T-helper 17 cell (primary cell): Measurements from ENCODE around the gene GLB1L. TPM values are rescaled to one million over a fixed set of nuclear protein-coding genes. Genes with fewer than 3 reads are reported as not detected.

Experiments used
- ATAC-seq: fragments of 150-1000 bp; cut with Tn5 transposase; 2 replicates; pipeline ENCODE4 v1.10.0; 2021; ENCODE audit warnings: mild to moderate bottlenecking, moderate library complexity
- DNase-seq, 3 donors: peaks; one replicate each; pipeline versions ENCODE4 v3.0.0 to v3.0.0-alpha.2; 2020 to 2021
- H3K9me3 ChIP-seq: one replicate; pipeline ENCODE4 v1.7.0; 2013; ENCODE audit warnings: low read length, mild to moderate bottlenecking; ENCODE audit not compliant: control insufficient read depth, poor library complexity, severe bottlenecking
- H3K27ac Mint-ChIP-seq: one replicate; pipeline ENCODE4 v1.8.0; 2022; ENCODE audit warnings: mild to moderate bottlenecking, moderate library complexity, mixed read lengths
- H3K27me3 Mint-ChIP-seq: one replicate; pipeline ENCODE4 v1.8.0; 2022; ENCODE audit warnings: mixed read lengths
- H3K36me3 Mint-ChIP-seq: one replicate; pipeline ENCODE4 v1.8.0; 2022; ENCODE audit warnings: low read depth, mixed read lengths
- H3K4me1 Mint-ChIP-seq: one replicate; pipeline ENCODE4 v1.8.0; 2022; ENCODE audit warnings: mild to moderate bottlenecking, mixed read lengths
- H3K4me3 Mint-ChIP-seq: one replicate; pipeline ENCODE4 v1.8.0; 2022; ENCODE audit warnings: mild to moderate bottlenecking, moderate library complexity, mixed read lengths
- total RNA-seq, 4 donors: library from RNA in 2 of 4; stranded (reverse) in 2 of 4; gene quantifications; one replicate each; pipeline ENCODE4 v1.2.3 and lab custom pipeline; 2022 to 2026

Gene GLB1L
- total RNA-seq, 2 donors from 2014 or later, result 0.94 to 3.1 TPM

DNA sequence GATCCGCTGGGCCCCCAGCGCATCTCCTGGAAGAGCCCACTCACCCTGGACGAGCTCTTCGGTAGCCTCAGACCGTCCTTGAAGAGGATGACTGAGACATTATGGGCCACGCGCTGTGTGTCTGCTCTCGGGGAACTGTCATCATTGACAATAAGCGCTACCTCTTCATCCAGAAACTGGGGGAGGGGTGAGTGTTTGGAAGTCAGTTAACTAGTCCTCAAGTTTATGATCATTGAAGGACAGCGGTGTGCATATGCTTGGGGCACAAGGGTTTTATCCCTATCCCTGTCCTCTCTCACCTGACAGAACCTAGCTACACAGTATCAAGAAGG, 621 bp upstream of the GLB1L start:
- Mint-ChIP-seq H3K27me3 (no peaks in the 10 kb centered on the region), H3K4me1 (peaks cover 56% of the 10 kb centered on the region), H3K4me3 (peak overlapping the region; percentile 93), H3K27ac (peak overlapping the region; percentile 98), H3K36me3 (peaks cover 4% of the 10 kb centered on the region)
- no peaks in the 10 kb centered on the region for H3K9me3 ChIP-seq
- ATAC-seq, result no peak
- no peak for DNase-seq

DNA sequence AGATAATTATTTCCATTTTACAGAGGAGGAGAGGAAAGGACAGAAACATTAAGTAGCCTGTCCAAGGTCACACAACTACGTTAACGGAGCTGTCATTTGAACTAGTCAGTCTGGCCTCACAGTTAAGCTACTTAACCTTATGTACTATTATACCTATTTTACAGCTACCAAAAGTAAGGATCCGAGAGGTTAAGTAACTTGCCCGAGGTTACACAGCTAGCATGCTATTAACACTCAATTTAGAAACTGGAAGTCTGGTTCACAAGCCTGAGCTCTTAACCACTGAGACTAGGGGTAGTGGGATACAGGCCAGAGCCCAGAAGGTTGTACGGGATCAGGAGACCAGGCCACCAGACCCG, 476 bp downstream of the GLB1L start:
- H3K4me3 Mint-ChIP-seq, result peak overlapping the region; percentile 93
- H3K27me3 Mint-ChIP-seq, result no peaks in the 10 kb centered on the region
- no peaks in the 10 kb centered on the region for H3K9me3 ChIP-seq
- no peak for ATAC-seq
- H3K4me1 Mint-ChIP-seq, result peaks cover 47% of the 10 kb centered on the region
- H3K36me3 Mint-ChIP-seq, result peaks cover 2% of the 10 kb centered on the region
- H3K27ac Mint-ChIP-seq, result peak overlapping the region; percentile 98
- no peak for DNase-seq

DNA sequence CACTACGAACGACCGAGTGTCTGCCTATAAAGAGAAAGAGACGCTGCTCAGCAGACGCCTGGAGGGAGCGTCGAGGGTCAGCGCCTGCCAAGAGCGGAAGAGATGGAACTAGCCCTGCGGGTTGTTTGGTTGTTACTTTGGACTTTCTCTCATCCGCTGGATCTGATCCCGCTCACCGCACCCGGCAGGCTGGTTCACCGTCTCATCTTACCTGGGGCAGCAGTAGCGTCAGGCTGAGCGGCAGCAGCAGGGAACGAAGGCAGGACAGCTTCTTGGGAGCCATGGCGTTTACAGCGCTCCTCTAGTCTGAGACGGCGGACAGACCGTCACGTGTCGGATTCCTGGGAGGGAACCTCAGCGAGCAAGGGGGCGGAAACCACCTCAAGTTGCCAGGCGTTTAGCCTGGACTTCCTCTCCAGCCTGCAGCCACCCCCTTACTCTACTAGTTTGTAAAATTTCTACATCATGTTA, 1.9 kb downstream of the GLB1L start:
- Mint-ChIP-seq H3K27ac (no peak overlapping the region), H3K27me3 (no peaks in the 10 kb centered on the region), H3K4me3 (peak overlapping the region; percentile 33), H3K36me3 (no peaks in the 10 kb centered on the region), H3K4me1 (peaks cover 38% of the 10 kb centered on the region)
- ATAC-seq (no peak), DNase-seq (no peak)
- no peaks in the 10 kb centered on the region for H3K9me3 ChIP-seq

DNA sequence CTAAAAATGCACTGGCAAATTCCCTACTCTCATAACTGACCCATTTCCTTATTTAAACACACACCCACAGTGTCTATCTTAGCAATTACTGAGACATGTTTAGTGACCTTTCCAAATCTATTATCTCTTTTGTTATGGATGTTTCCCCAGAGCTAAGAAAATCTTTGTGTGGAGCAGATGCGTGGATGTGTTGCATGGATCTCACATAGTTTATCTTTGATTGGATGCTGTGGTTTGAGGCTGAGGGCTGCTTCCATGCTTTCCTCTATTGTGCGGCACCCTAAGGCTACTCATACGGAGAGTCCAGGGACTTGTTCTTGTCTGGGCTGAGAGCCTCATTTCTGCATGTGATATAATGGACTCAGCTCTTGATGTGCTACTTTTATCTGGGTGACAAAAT, 10.9 kb downstream of the GLB1L start:
- H3K4me3 Mint-ChIP-seq, result no peak overlapping the region
- ATAC-seq (no peak), DNase-seq (no peak)
- H3K4me1 Mint-ChIP-seq, result peaks cover 27% of the 10 kb centered on the region
- H3K36me3 Mint-ChIP-seq, result peaks cover 19% of the 10 kb centered on the region
- peak overlapping the region; percentile 14 for H3K27ac Mint-ChIP-seq
- H3K27me3 Mint-ChIP-seq, result no peaks in the 10 kb centered on the region
- no peaks in the 10 kb centered on the region for H3K9me3 ChIP-seq

DNA sequence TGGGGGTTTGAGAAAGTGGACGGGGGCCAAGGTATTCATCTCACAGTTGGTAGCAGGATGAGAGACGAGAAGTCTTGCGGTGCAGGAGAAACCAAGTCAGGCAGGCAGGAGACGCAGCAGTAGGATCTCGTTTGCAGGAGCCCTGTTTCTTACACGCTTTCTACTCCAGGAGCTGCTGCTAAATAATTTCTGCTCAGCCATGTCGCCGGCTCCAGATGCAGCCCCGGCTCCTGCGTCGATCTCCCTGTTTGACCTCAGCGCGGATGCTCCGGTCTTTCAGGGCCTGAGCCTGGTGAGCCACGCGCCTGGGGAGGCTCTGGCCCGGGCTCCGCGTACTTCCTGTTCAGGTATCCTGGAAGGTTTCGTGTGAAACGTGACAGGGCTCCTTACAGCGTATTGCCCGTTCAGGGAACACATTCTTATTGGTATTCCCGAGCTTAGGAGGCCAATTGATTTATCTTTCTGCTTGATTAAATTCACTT, 15.1 kb downstream of the GLB1L start:
- H3K4me1 Mint-ChIP-seq, result peaks cover 34% of the 10 kb centered on the region
- H3K36me3 Mint-ChIP-seq, result peaks cover 11% of the 10 kb centered on the region
- H3K4me3 Mint-ChIP-seq, result peak overlapping the region; percentile 99
- H3K27me3 Mint-ChIP-seq, result no peaks in the 10 kb centered on the region
- DNase-seq (no peak), ATAC-seq (peak; percentile 4)
- peak overlapping the region; percentile 97 for H3K27ac Mint-ChIP-seq
- no peaks in the 10 kb centered on the region for H3K9me3 ChIP-seq

DNA sequence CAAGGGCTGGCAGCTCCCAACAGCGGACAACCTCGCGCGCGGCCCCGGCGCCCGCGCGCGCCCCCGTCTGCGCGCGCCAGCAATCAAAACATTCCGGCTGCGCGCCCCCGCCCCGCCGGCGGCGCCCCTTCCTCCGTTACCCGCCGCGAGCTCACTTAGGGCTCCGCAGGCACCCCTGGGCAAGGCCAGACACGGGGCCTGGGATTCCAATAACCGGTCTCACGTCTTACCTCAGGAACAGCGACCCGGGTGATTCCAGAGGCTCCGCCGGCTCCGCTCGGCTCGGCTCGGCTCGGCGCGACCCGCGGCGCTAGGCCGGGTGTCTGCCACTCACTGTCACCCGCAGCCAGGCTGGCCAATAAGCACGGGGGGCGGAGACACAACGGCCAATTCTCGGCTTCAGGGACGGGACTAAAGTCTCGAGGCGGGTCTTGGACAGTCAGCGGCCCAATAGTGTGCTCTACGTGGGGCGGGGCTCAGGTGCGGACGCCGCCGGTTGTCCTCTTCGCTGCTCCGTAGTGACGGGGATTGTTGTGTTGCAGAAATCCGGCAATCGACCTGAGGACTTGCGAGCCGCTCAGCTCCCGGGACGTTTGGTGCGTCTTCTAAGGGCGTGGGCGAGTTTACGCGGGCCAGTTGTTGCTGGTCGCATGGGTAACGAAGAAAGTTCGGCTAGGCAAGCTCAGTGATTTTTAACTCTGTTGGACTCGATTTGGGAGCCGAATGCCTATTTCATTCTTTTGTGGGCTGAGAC, 15.8 kb downstream of the GLB1L start, which contains the start of the genes ANKZF1 and ATG9A:
TSS of gene ANKZF1 (plus strand) at position 502 of the 754 bp plus-strand sequence. CDS start 452 bp downstream, outside the sequence.
TSS of gene ATG9A (minus strand) at position 332 of the 754 bp plus-strand sequence. CDS start 1,612 bp downstream, outside the sequence.
- Mint-ChIP-seq H3K27ac (peak within 1 kb of the TSS; percentile 97), H3K36me3 (peaks cover 9% of the 10 kb centered on the region), H3K27me3 (no peaks in the 10 kb centered on the region), H3K4me3 (peak within 1 kb of the TSS; percentile 99), H3K4me1 (peaks cover 35% of the 10 kb centered on the region)
- no peaks in the 10 kb centered on the region for H3K9me3 ChIP-seq
- peak; percentile 98 for ATAC-seq
- DNase-seq, result peak; percentile 93 to 97 (median 94)

DNA sequence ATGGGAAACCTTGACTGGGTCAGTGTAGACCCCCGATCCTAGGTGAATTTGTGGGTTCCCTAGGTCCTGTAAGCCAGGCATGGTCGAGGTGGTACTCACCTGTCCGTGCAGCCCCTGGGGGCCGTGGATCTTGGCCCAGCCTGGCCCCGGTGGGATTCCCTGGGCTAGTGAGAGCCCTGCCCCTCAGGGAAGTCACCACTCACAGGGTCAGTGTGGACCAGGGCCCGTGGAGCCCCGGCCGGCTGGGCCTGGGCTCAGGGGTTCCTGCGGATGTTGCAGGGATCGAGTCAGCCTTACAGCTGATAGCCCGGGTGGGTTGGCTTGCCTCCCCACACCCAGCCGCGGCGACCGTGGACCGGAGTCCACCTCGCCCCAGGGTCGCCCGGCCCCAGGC, 16.3 kb downstream of the GLB1L start:
- Mint-ChIP-seq H3K4me3 (peak overlapping the region; percentile 99), H3K36me3 (peaks cover 6% of the 10 kb centered on the region), H3K27me3 (no peaks in the 10 kb centered on the region), H3K27ac (peak overlapping the region; percentile 97), H3K4me1 (peaks cover 33% of the 10 kb centered on the region)
- no peak for DNase-seq
- H3K9me3 ChIP-seq, result no peaks in the 10 kb centered on the region
- no peak for ATAC-seq

DNA sequence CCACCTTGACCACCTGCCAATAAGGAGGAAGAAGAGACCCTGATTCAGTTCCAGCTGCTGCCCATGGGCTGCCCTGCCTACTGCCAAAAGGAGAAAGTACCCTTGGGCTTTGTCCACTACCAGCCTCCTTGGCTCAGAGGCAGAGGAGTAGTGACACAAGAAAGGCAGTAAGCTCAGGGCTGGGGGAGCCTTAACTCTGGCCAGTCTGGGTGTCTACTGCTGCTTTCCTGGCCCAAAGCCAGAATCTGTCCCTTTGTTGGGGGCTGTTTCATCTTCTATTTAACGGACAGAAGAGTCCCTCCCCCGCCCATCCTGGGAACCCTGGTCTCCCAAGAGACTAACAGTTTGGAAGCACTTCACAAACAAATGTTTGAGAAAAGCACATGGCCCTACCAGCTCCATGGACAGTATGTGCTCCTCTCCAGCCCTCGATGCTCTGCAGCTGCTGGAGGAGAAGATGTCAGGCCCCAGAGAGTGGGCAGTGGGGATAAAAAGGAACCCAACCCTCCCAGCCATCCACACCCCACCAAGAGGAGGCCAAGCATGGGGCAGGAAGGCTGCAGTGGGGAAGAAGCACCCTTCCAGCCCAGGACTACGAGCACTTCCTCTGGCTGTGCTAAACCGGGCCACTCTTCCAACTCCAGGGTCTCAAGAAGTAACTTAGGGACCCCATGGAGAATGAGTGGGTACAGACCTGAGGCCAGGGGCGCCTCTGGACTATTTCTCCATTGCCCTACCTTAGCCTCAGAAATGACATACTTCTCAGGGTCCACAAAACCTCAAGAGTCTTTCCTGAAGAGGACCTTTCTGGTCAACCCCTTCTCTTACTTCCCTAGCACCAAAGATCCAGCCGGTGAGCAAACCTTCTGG, 17.0 kb downstream of the GLB1L start:
- peak overlapping the region; percentile 27 for H3K27ac Mint-ChIP-seq
- H3K27me3 Mint-ChIP-seq, result no peaks in the 10 kb centered on the region
- H3K4me3 Mint-ChIP-seq, result peak overlapping the region; percentile 99
- H3K4me1 Mint-ChIP-seq, result peaks cover 33% of the 10 kb centered on the region
- peaks cover 8% of the 10 kb centered on the region for H3K36me3 Mint-ChIP-seq
- ATAC-seq (no peak), DNase-seq (no peak)
- H3K9me3 ChIP-seq, result no peaks in the 10 kb centered on the region

DNA sequence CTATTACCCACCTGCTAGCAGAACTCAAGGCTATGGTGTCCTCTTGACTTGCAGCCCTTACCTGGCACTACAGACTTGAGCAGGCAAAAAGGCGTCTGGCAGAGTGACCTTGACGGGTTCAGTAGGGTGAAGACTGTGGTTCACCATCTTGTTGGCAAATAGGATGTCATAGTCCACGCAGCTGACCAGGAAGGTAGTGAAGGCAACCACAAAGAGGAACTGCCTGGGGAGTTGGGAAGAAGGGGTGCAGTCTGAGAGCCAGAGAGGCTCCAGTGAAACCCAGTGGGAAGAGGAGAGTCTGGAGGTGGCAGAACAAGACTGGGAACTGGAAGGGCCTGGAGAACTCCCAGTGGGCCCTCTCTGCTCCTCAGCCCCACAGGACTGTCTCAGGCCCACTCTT, 19.9 kb downstream of the GLB1L start:
- H3K9me3 ChIP-seq, result no peaks in the 10 kb centered on the region
- peaks cover 12% of the 10 kb centered on the region for H3K36me3 Mint-ChIP-seq
- ATAC-seq (no peak), DNase-seq (no peak)
- H3K4me3 Mint-ChIP-seq, result no peak overlapping the region
- H3K4me1 Mint-ChIP-seq, result peaks cover 28% of the 10 kb centered on the region
- H3K27me3 Mint-ChIP-seq, result no peaks in the 10 kb centered on the region
- H3K27ac Mint-ChIP-seq, result peak overlapping the region; percentile 43

DNA sequence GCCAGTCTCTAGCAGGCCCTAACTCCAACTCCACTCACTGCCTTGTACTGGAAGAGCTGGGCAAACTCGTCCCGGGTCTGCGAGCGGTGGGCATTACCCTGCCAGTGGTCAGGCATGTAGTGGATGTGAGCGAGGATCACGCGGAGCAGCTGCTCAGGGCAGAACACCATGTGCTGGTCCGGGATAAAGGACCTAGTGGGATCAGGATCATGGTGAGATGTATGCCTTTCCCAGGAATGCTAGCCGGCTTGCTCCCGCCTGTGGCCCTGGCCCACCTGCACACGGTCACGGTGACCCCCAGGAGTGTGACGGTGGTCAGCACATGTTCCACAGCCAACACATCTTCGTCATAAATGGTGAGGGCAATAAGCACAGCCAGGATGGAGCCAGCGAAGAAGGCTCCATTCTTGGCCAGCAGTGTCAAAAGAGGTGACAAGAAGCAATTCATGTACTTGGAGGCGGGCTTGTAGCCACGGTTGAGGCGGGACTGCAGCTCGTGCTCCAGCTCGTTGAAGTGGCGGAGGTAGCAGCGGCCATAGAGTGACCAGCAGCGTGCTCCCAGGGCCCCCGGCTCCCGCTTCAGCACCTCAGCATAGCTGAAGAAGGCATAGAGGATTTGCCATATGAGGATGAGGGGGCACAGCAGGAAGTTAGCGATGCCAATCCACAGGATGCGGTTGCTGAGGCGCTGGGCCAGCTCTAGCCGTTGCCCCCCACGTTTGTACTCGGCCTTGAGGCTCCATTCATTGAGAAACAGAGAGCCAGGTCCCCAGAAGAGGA, 21.2 kb downstream of the GLB1L start:
- Mint-ChIP-seq H3K27ac (peak overlapping the region; percentile 54), H3K36me3 (peaks cover 7% of the 10 kb centered on the region), H3K4me3 (no peak overlapping the region), H3K27me3 (no peaks in the 10 kb centered on the region), H3K4me1 (peaks cover 17% of the 10 kb centered on the region)
- ATAC-seq (no peak), DNase-seq (no peak)
- no peaks in the 10 kb centered on the region for H3K9me3 ChIP-seq

DNA sequence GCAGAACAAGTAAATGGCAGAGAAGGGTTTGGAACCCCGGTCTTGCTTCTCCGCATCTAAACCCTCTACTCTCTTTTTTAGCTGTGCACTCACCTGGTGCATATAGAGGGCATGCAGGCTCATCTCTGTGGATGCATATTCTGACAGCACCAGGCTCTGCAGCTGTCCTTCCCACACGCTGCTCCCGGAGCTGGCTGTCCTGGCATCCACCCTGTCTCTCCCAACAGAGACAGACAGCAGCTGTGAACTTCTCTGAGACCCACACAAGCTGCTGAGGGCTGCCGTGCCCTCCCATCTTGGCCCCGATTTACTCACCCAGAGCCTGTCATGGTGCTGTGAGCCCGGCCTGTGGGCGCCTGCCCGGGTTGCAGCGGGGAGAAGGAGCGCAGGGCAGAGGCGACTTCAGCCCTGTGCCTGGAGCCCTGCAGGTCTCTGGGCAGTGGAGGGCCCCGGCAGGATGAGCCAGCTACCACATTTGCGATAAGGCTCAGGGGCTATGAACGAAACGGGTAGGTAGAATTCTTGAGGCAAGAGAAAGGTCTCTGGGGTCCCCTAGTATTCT, 23.2 kb downstream of the GLB1L start:
- DNase-seq, result no peak
- ATAC-seq, result no peak
- Mint-ChIP-seq H3K27me3 (no peaks in the 10 kb centered on the region), H3K4me1 (peaks cover 19% of the 10 kb centered on the region), H3K27ac (no peak overlapping the region), H3K4me3 (no peak overlapping the region), H3K36me3 (peaks cover 7% of the 10 kb centered on the region)
- H3K9me3 ChIP-seq, result no peaks in the 10 kb centered on the region

DNA sequence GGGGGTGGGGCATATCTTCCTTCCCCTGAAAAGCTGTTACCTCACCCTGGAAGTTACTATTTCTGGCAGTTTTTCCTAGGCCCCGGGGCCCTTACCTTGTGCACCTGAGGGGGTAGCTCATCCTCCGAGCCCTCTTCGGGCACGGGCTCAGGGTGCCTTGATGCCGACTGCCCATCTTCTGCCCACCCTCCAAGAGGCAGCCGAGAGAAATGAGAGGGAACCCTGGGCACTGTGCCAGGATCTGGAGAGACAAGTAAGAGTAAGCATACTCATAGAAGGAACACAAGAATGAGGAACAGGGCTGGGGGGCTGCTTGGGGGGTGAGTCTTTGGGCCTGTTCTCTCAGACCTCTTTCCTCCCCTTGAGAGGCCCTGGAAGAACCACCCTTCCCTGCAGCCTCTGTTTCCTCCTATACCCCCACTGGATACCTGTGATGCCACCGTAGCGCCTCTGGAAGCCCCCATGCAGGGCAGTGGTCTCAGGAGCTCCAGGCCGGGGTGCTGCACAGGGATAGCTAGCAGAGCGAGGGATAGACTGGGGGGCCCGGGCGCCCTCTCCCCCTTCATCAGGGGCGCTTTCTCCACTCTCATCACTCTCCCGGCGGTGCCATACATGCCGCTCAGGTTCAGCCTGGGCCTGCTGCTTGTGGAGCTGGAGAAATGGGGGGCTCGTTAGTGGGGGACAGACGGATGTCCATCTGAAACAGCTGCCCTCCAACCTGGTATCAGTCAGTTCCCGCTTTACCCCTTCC, 24.4 kb downstream of the GLB1L start:
- peaks cover 16% of the 10 kb centered on the region for H3K4me1 Mint-ChIP-seq
- H3K4me3 Mint-ChIP-seq, result no peak overlapping the region
- H3K9me3 ChIP-seq, result no peaks in the 10 kb centered on the region
- H3K27ac Mint-ChIP-seq, result no peak overlapping the region
- DNase-seq (no peak), ATAC-seq (no peak)
- H3K27me3 Mint-ChIP-seq, result no peaks in the 10 kb centered on the region
- H3K36me3 Mint-ChIP-seq, result peaks cover 7% of the 10 kb centered on the region
